ENCODE results near the gene MEI1. TPM values are rescaled to one million over a fixed set of nuclear protein-coding genes. Genes with fewer than 3 reads are reported as not detected.
A peak's percentile ranks its signal among the peaks of the same experiment; 100 is the strongest.

The MEI1 gene
- total RNA-seq, 1 donor from 2014 or later = 0.64 TPM

DNA sequence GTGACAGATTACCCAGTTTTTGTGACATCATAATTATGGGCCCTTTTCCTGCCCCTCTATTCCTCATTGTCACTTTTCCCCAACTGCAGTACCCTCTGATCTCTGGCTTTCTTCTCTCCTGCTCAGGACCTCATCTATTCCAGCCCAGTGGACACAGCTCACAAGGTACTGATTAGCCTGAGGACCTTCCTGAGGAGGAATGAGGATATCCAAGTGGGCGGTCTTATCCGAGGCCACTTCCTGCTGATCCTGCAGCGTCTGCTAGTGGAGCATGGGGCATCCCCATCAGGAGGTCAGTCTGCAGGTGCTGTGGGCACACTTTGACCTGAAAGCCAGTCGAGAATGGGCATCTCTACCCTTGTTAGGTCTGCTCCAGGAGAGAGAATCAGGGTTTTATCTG lies 76.7 kb downstream of the MEI1 start:
- TF ChIP-seq, protein P1, sequence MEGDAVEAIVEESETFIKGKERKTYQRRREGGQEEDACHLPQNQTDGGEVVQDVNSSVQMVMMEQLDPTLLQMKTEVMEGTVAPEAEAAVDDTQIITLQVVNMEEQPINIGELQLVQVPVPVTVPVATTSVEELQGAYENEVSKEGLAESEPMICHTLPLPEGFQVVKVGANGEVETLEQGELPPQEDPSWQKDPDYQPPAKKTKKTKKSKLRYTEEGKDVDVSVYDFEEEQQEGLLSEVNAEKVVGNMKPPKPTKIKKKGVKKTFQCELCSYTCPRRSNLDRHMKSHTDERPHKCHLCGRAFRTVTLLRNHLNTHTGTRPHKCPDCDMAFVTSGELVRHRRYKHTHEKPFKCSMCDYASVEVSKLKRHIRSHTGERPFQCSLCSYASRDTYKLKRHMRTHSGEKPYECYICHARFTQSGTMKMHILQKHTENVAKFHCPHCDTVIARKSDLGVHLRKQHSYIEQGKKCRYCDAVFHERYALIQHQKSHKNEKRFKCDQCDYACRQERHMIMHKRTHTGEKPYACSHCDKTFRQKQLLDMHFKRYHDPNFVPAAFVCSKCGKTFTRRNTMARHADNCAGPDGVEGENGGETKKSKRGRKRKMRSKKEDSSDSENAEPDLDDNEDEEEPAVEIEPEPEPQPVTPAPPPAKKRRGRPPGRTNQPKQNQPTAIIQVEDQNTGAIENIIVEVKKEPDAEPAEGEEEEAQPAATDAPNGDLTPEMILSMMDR (IDR thresholded peaks at IDR 0.05; ENCODE audit: partially characterized antibody, unreplicated experiment) = no peak
- no peak overlapping the region for H3K27ac Mint-ChIP-seq (ENCODE audit: unreplicated experiment)
- H3K9me3 Mint-ChIP-seq (ENCODE audit: unreplicated experiment) = no peaks in the 10 kb centered on the region
- H3K36me3 Mint-ChIP-seq (ENCODE audit: unreplicated experiment) = no peaks in the 10 kb centered on the region
- peaks cover 2% of the 10 kb centered on the region for H3K27me3 Mint-ChIP-seq (ENCODE audit: unreplicated experiment)
- H3K4me1 Mint-ChIP-seq (ENCODE audit: low read depth, unreplicated experiment) = peaks cover 9% of the 10 kb centered on the region
- no peak overlapping the region for H3K4me3 Mint-ChIP-seq (ENCODE audit: unreplicated experiment)
- no peak for DNase-seq

GRCh38 chr22:41776381-41776780 lies 77.1 kb downstream of the MEI1 start:
- H3K4me3 Mint-ChIP-seq (ENCODE audit: unreplicated experiment) = no peak overlapping the region
- no peak for DNase-seq
- H3K27me3 Mint-ChIP-seq (ENCODE audit: unreplicated experiment) = peaks cover 2% of the 10 kb centered on the region
- TF ChIP-seq, protein P1 (IDR thresholded peaks at IDR 0.05; ENCODE audit: partially characterized antibody, unreplicated experiment) = no peak
- no peaks in the 10 kb centered on the region for H3K36me3 Mint-ChIP-seq (ENCODE audit: unreplicated experiment)
- peaks cover 9% of the 10 kb centered on the region for H3K4me1 Mint-ChIP-seq (ENCODE audit: low read depth, unreplicated experiment)
- H3K27ac Mint-ChIP-seq (ENCODE audit: unreplicated experiment) = no peak overlapping the region
- no peaks in the 10 kb centered on the region for H3K9me3 Mint-ChIP-seq (ENCODE audit: unreplicated experiment)

- Mint-ChIP-seq H3K27me3 (ENCODE audit: unreplicated experiment) (peaks cover 3% of the 10 kb centered on the region), H3K4me1 (ENCODE audit: low read depth, unreplicated experiment) (peaks cover 9% of the 10 kb centered on the region), H3K4me3 (ENCODE audit: unreplicated experiment) (no peak overlapping the region), H3K36me3 (ENCODE audit: unreplicated experiment) (no peaks in the 10 kb centered on the region), H3K27ac (ENCODE audit: unreplicated experiment) (no peak overlapping the region), H3K9me3 (ENCODE audit: unreplicated experiment) (no peaks in the 10 kb centered on the region)
- TF ChIP-seq, protein P1 (IDR thresholded peaks at IDR 0.05; ENCODE audit: partially characterized antibody, unreplicated experiment) = no peak
- DNase-seq = no peak
Measured at GRCh38 chr22:41777749-41778425, 78.6 kb downstream of the MEI1 start.

DNA sequence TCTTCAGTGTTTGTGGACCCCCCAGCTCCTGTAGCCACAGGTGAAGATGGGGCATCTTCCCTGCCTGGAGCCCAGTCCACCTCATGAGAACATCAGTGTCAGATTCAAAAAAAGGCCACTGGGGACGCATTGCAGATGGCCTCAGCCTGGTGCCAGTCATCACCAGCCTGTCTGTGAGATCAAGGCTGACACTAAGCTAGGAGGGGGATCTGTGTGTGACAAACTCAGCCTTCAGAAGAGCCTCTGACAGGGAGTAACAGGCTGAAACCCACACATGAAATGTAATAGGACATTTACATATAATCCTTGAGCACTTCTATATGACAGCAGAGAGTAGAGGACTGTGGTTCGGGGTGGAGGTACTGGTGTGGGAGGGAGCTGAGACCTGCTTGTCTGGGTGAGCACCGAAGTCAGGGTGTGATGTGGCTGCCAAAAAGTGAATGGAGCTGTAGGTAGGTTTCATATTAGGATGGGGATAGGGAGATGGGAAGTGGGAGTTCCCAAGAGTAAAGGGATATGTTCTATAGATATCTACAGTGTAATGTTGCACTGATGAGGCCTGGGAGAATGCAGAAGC lies 80.7 kb downstream of the MEI1 start:
- H3K27me3 Mint-ChIP-seq (ENCODE audit: unreplicated experiment) = peaks cover 3% of the 10 kb centered on the region
- peak overlapping the region; percentile 9 for H3K27ac Mint-ChIP-seq (ENCODE audit: unreplicated experiment)
- H3K4me3 Mint-ChIP-seq (ENCODE audit: unreplicated experiment) = no peak overlapping the region
- no peak for DNase-seq
- H3K36me3 Mint-ChIP-seq (ENCODE audit: unreplicated experiment) = no peaks in the 10 kb centered on the region
- peaks cover 9% of the 10 kb centered on the region for H3K4me1 Mint-ChIP-seq (ENCODE audit: low read depth, unreplicated experiment)
- no peaks in the 10 kb centered on the region for H3K9me3 Mint-ChIP-seq (ENCODE audit: unreplicated experiment)
- TF ChIP-seq, protein P1 (IDR thresholded peaks at IDR 0.05; ENCODE audit: partially characterized antibody, unreplicated experiment) = no peak

All from glutamatergic neuron (in vitro differentiated cells).